22Rv1 (cell line): ENCODE results near the gene MYO18B.
"Not testable (repeated sequence)": the region's sequence is repeated elsewhere in the genome, so short reads cannot be mapped to it uniquely, and the experiment has no call there.

Experiments used
- ZFX ChIP-seq: fragments of 450-650 bp; IDR thresholded peaks from 2 replicates; pipeline ENCODE4 v1.6.1; 2017; ENCODE audit warnings: antibody characterized with exemption, borderline replicate concordance
- TF ChIP-seq, protein P1 (sequence below): fragments of 450-650 bp; IDR thresholded peaks from 2 replicates; pipeline ENCODE4 v1.5.1; 2017; ENCODE audit warnings: mild to moderate bottlenecking

DNA sequence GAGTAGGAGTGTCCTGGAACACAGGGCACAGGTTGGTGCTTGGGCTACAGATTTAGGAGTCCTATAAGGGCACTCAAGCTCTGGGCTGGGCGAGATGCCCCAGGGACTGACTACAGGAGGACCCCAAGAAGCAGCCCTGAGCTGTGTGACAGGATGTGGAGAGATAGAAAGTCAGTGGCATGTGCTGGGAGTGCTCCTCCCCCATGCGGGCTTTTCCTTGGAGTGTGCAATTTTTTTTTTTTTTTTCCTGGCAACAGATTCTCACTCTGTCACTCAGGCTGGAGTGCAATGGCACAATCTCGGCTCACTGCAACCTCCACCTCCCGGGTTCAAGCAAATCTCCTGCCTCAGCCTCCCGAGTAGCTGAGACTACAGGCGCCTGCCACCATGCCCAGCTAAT lies 33.6 kb upstream of the MYO18B start:
- TF ChIP-seq, protein P1, sequence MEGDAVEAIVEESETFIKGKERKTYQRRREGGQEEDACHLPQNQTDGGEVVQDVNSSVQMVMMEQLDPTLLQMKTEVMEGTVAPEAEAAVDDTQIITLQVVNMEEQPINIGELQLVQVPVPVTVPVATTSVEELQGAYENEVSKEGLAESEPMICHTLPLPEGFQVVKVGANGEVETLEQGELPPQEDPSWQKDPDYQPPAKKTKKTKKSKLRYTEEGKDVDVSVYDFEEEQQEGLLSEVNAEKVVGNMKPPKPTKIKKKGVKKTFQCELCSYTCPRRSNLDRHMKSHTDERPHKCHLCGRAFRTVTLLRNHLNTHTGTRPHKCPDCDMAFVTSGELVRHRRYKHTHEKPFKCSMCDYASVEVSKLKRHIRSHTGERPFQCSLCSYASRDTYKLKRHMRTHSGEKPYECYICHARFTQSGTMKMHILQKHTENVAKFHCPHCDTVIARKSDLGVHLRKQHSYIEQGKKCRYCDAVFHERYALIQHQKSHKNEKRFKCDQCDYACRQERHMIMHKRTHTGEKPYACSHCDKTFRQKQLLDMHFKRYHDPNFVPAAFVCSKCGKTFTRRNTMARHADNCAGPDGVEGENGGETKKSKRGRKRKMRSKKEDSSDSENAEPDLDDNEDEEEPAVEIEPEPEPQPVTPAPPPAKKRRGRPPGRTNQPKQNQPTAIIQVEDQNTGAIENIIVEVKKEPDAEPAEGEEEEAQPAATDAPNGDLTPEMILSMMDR, result not testable (repeated sequence)
- TF ChIP-seq ZFX, result not testable (repeated sequence)
